Thymus (tissue), 11 donors: ENCODE measurements around the gene ITPK1. TPM values are rescaled to one million over a fixed set of nuclear protein-coding genes. Genes with fewer than 3 reads are reported as not detected.

Source experiments
- DNase-seq, 9 donors: peaks; one replicate each; pipeline ENCODE4 v3.0.0-alpha.2; 2013; ENCODE audit warnings: low spot score in 9 of 9, low read depth in 6 of 9, missing footprints in 1 of 9
- H3K27ac ChIP-seq, 2 donors: one replicate each; pipeline ENCODE4 v1.5.1; 2013; ENCODE audit warnings: control low read depth in 1 of 2, low read depth in 1 of 2, low read length in 1 of 2, mild to moderate bottlenecking in 1 of 2, moderate library complexity in 1 of 2
- H3K27me3 ChIP-seq, 2 donors: one replicate each; pipeline ENCODE4 v1.5.1; 2013; ENCODE audit warnings: low read length in 1 of 2; ENCODE audit not compliant: control insufficient read depth in 2 of 2, insufficient read depth in 1 of 2
- H3K36me3 ChIP-seq, 2 donors: one replicate each; pipeline ENCODE4 v1.5.1; 2013; ENCODE audit warnings: low read length in 1 of 2, mild to moderate bottlenecking in 1 of 2, moderate library complexity in 1 of 2; ENCODE audit not compliant: control insufficient read depth in 2 of 2, insufficient read depth in 2 of 2
- H3K4me1 ChIP-seq, 2 donors: one replicate each; pipeline ENCODE4 v1.5.1; 2013; ENCODE audit warnings: low read length in 2 of 2; ENCODE audit not compliant: control insufficient read depth in 2 of 2, insufficient read depth in 2 of 2
- H3K4me3 ChIP-seq, 2 donors: one replicate each; pipeline ENCODE4 v1.5.1; 2013; ENCODE audit warnings: low read length in 2 of 2, control low read depth in 1 of 2, mild to moderate bottlenecking in 1 of 2
- H3K9me3 ChIP-seq, 2 donors: one replicate each; pipeline ENCODE4 v1.5.1; 2013; ENCODE audit warnings: low read length in 1 of 2, mild to moderate bottlenecking in 1 of 2; ENCODE audit not compliant: control insufficient read depth in 2 of 2, insufficient read depth in 1 of 2
- WGBS: extraction: QIAGEN DNeasy Blood & Tissue Kit; methylation state at CpG from one replicate; pipeline ENCODE4 v1.1.7; 2013; 5-methylcytosine and 5-hydroxymethylcytosine counted together
- polyA plus RNA-seq: library from polyadenylated mRNA; stranded (reverse); fragments of 200-250 nt; gene quantifications from one replicate; pipeline ENCODE4 v1.2.3, GENCODE V29; 2013
- total RNA-seq: library from RNA; stranded (reverse); fragments of 120-200 nt; gene quantifications from one replicate; pipeline ENCODE4 v1.2.4, GENCODE V29; 2013
- donor health status: healthy.

The ITPK1 gene
- total and polyA plus RNA-seq, 2 donors, result 9.5 to 20.9 TPM

- DNase-seq, result no peak
Measured at GRCh38 chr14:92942976-92943710, 172.6 kb downstream of the ITPK1 start.

GRCh38 chr14:92942576-92942975, 173.1 kb downstream of the ITPK1 start:
- no peaks in the 10 kb centered on the region for H3K27me3 ChIP-seq
- H3K27ac ChIP-seq, result no peak overlapping the region
- no peak for DNase-seq
- no peak overlapping the region for H3K4me3 ChIP-seq
- no peaks in the 10 kb centered on the region for H3K9me3 ChIP-seq
- 99% methylated on average over 8 of the region's 8 CpGs for WGBS
- no peaks in the 10 kb centered on the region for H3K4me1 ChIP-seq
- peaks cover 0 to 19% of the 10 kb centered on the region in 2 donors for H3K36me3 ChIP-seq

More at GRCh38 chr14:92942976-92943710, 172.6 kb downstream of the ITPK1 start:
- H3K4me1 ChIP-seq, result no peaks in the 10 kb centered on the region
- WGBS, result 96% methylated on average over 30 of the region's 30 CpGs
- peaks cover 0 to 19% of the 10 kb centered on the region in 2 donors for H3K36me3 ChIP-seq
- no peak overlapping the region for H3K27ac ChIP-seq
- H3K4me3 ChIP-seq, result no peak overlapping the region
- no peaks in the 10 kb centered on the region for H3K9me3 ChIP-seq
- no peaks in the 10 kb centered on the region for H3K27me3 ChIP-seq

GRCh38 chr14:92942136-92942535, 173.6 kb downstream of the ITPK1 start:
- DNase-seq, result no peak
- no peak overlapping the region for H3K27ac ChIP-seq
- H3K27me3 ChIP-seq, result no peaks in the 10 kb centered on the region
- no peaks in the 10 kb centered on the region for H3K9me3 ChIP-seq
- H3K36me3 ChIP-seq, result peaks cover 0 to 19% of the 10 kb centered on the region in 2 donors
- no peak overlapping the region for H3K4me3 ChIP-seq
- WGBS, result 92% methylated on average over 5 of the region's 5 CpGs
- H3K4me1 ChIP-seq, result no peaks in the 10 kb centered on the region

GRCh38 chr14:92941531-92941930, 174.2 kb downstream of the ITPK1 start:
- no peaks in the 10 kb centered on the region for H3K9me3 ChIP-seq
- DNase-seq, result no peak
- H3K27ac ChIP-seq, result no peak overlapping the region
- peaks cover 0 to 19% of the 10 kb centered on the region in 2 donors for H3K36me3 ChIP-seq
- H3K4me3 ChIP-seq, result no peak overlapping the region
- 98% methylated on average over 30 of the region's 30 CpGs for WGBS
- H3K4me1 ChIP-seq, result no peaks in the 10 kb centered on the region
- no peaks in the 10 kb centered on the region for H3K27me3 ChIP-seq

GRCh38 chr14:92940543-92940942, 175.2 kb downstream of the ITPK1 start:
- no peaks in the 10 kb centered on the region for H3K4me1 ChIP-seq
- peaks cover 0 to 15% of the 10 kb centered on the region in 2 donors for H3K36me3 ChIP-seq
- no peaks in the 10 kb centered on the region for H3K27me3 ChIP-seq
- H3K27ac ChIP-seq, result no peak overlapping the region
- H3K4me3 ChIP-seq, result no peak overlapping the region
- no peak for DNase-seq
- 93% methylated on average over 11 of the region's 11 CpGs for WGBS
- no peaks in the 10 kb centered on the region for H3K9me3 ChIP-seq

GRCh38 chr14:92939699-92940098, 176.0 kb downstream of the ITPK1 start:
- 93% methylated on average over 12 of the region's 12 CpGs for WGBS
- Histone ChIP-seq H3K36me3 (peaks cover 0 to 7% of the 10 kb centered on the region in 2 donors), H3K27ac (no peak overlapping the region)

GRCh38 chr14:92938890-92939671, 176.6 kb downstream of the ITPK1 start:
- 96% methylated on average over 27 of the region's 27 CpGs for WGBS
- Histone ChIP-seq H3K36me3 (peaks cover 0 to 7% of the 10 kb centered on the region in 2 donors), H3K4me1 (no peaks in the 10 kb centered on the region), H3K27ac (no peak overlapping the region), H3K9me3 (no peaks in the 10 kb centered on the region), H3K4me3 (no peak overlapping the region), H3K27me3 (no peaks in the 10 kb centered on the region)
- DNase-seq, result no peak

More at GRCh38 chr14:92939699-92940098, 176.0 kb downstream of the ITPK1 start:
- H3K4me1 ChIP-seq, result no peaks in the 10 kb centered on the region
- no peaks in the 10 kb centered on the region for H3K27me3 ChIP-seq
- DNase-seq, result no peak
- H3K4me3 ChIP-seq, result no peak overlapping the region
- H3K9me3 ChIP-seq, result no peaks in the 10 kb centered on the region

GRCh38 chr14:92938235-92938875, 177.4 kb downstream of the ITPK1 start:
- DNase-seq, result no peak
- 94% methylated on average over 9 of the region's 9 CpGs for WGBS
- H3K36me3 ChIP-seq, result peaks cover 0 to 7% of the 10 kb centered on the region in 2 donors
- H3K4me1 ChIP-seq, result no peaks in the 10 kb centered on the region
- H3K4me3 ChIP-seq, result no peak overlapping the region
- H3K9me3 ChIP-seq, result no peaks in the 10 kb centered on the region
- no peaks in the 10 kb centered on the region for H3K27me3 ChIP-seq
- H3K27ac ChIP-seq, result no peak overlapping the region
